Measurements from ENCODE around the gene ABTB2. TPM values are rescaled to one million over a fixed set of nuclear protein-coding genes. Genes with fewer than 3 reads are reported as not detected.

Gene ABTB2
- total and polyA plus RNA-seq, 2 of the 8 experiments (the other 6 are each of a cell fraction or from before 2014, with no cell fraction given) = 7.7 to 10.2 TPM

- TF ChIP-seq SUZ12 (IDR thresholded peaks at IDR 0.05; ENCODE audit: low read length) (no peak), CHD2 (IDR thresholded peaks at IDR 0.05; ENCODE audit: low read length) (no peak), RXRA (IDR thresholded peaks at IDR 0.05; ENCODE audit: insufficient read depth, low read depth, low read length) (no peak)
These were observed 12.9 kb downstream of the ABTB2 start (continued) for GRCh38 chr11:34344768-34345539.
